ENCODE results near the gene HELB. TPM values are rescaled to one million over a fixed set of nuclear protein-coding genes. Genes with fewer than 3 reads are reported as not detected.

The HELB gene
- polyA plus RNA-seq, 1 donor from 2014 or later: 1.8 TPM

- H3K27ac ChIP-seq (ENCODE audit: low read length): no peak overlapping the region
- no peak overlapping the region for H3K4me2 ChIP-seq (ENCODE audit: low read length)
- no peak overlapping the region for H2AFZ ChIP-seq (ENCODE audit: low read depth, low read length)
- H4K20me1 ChIP-seq (ENCODE audit: insufficient read depth): no peaks in the 10 kb centered on the region
- H3K36me3 ChIP-seq (ENCODE audit: insufficient read depth, low read length): no peaks in the 10 kb centered on the region
- H3K9me2 ChIP-seq (ENCODE audit: insufficient read depth, low read length): no peaks in the 10 kb centered on the region
- H3F3A ChIP-seq (ENCODE audit: insufficient read depth, low read length, poor library complexity, severe bottlenecking): no peaks in the 10 kb centered on the region
- H3K9ac ChIP-seq (ENCODE audit: low read length): no peak overlapping the region
- no peaks in the 10 kb centered on the region for H3K79me2 ChIP-seq (replicated peaks; ENCODE audit: insufficient read depth, low read length)
- H3K9me3 ChIP-seq (ENCODE audit: low read length): no peaks in the 10 kb centered on the region
- H3K4me3 ChIP-seq (ENCODE audit: low read length): no peak overlapping the region
- no peak for TF ChIP-seq EP300 (conservative IDR thresholded peaks at IDR 0.05; ENCODE audit: poor library complexity, severe bottlenecking)
- no peak for TF ChIP-seq REST (IDR thresholded peaks at IDR 0.05; ENCODE audit: borderline replicate concordance)
- no peak for TF ChIP-seq MXI1 (conservative IDR thresholded peaks at IDR 0.05; ENCODE audit: poor library complexity, severe bottlenecking)
- H3K27me3 ChIP-seq (ENCODE audit: insufficient read depth, low read depth, low read length): no peaks in the 10 kb centered on the region
These were observed 21.7 kb upstream of the HELB start for GRCh38 chr12:66280561-66280960.

GRCh38 chr12:66282244-66282643 is 20.0 kb upstream of the HELB start:
- no peak overlapping the region for H3K4me3 ChIP-seq (ENCODE audit: low read length)
- H2AFZ ChIP-seq (ENCODE audit: low read depth, low read length): no peak overlapping the region
- H3K9ac ChIP-seq (ENCODE audit: low read length): no peak overlapping the region
- H3F3A ChIP-seq (ENCODE audit: insufficient read depth, low read length, poor library complexity, severe bottlenecking): no peaks in the 10 kb centered on the region
- H3K27me3 ChIP-seq (ENCODE audit: insufficient read depth, low read depth, low read length): no peaks in the 10 kb centered on the region
- no peaks in the 10 kb centered on the region for H3K9me2 ChIP-seq (ENCODE audit: insufficient read depth, low read length)
- H3K4me2 ChIP-seq (ENCODE audit: low read length): no peak overlapping the region
- no peaks in the 10 kb centered on the region for H3K36me3 ChIP-seq (ENCODE audit: insufficient read depth, low read length)
- no peaks in the 10 kb centered on the region for H3K9me3 ChIP-seq (ENCODE audit: low read length)
- no peak overlapping the region for H3K27ac ChIP-seq (ENCODE audit: low read length)
- no peak for TF ChIP-seq REST (IDR thresholded peaks at IDR 0.05; ENCODE audit: borderline replicate concordance)
- TF ChIP-seq CTCF (IDR thresholded peaks at IDR 0.05; ENCODE audit: poor library complexity, severe bottlenecking): no peak
- TF ChIP-seq MXI1 (conservative IDR thresholded peaks at IDR 0.05; ENCODE audit: poor library complexity, severe bottlenecking): no peak
- TF ChIP-seq POLR2AphosphoS5 (IDR thresholded peaks at IDR 0.05): no peak
- TF ChIP-seq RAD21 (conservative IDR thresholded peaks at IDR 0.05): no peak
- TF ChIP-seq SMC3 (conservative IDR thresholded peaks at IDR 0.05; ENCODE audit: poor library complexity): no peak
- TF ChIP-seq TAF1 (IDR thresholded peaks at IDR 0.05; ENCODE audit: low read depth): no peak
- no peak for TF ChIP-seq EZH2 (IDR thresholded peaks at IDR 0.05; ENCODE audit: borderline replicate concordance, insufficient read depth, low read length, poor library complexity, severe bottlenecking)
- TF ChIP-seq EP300 (conservative IDR thresholded peaks at IDR 0.05; ENCODE audit: poor library complexity, severe bottlenecking): no peak
- no peaks in the 10 kb centered on the region for H3K79me2 ChIP-seq (replicated peaks; ENCODE audit: insufficient read depth, low read length)
- H4K20me1 ChIP-seq (ENCODE audit: insufficient read depth): no peaks in the 10 kb centered on the region
